ENCODE measurements around the gene SLC25A39.

GRCh38 chr17:44359006-44359405 lies 34.4 kb upstream of the SLC25A39 start:
- TF ChIP-seq POLR2A (IDR thresholded peaks at IDR 0.05) (no peak), CTCF (IDR thresholded peaks at IDR 0.05) (no peak)
